Urothelium cell line (cell line): ENCODE data around the gene ZNF467.

ENCODE experiments used
- DNase-seq: peaks from one replicate; pipeline ENCODE4 v3.0.0; 2011; ENCODE audit warnings: low spot score, mixed read lengths
- FAIRE-seq: peaks from 2 replicates; lab custom pipeline; 2011; peaks lifted over from hg19 to GRCh38; lab: Jason Lieb, UNC

The ZNF467 gene

GRCh38 chr7:149808311-149808710, 34.9 kb upstream of the ZNF467 start:
- FAIRE-seq = no peak
- no peak for DNase-seq

GRCh38 chr7:149806726-149807125, 33.3 kb upstream of the ZNF467 start:
- FAIRE-seq = no peak
- no peak for DNase-seq

GRCh38 chr7:149804106-149804505, 30.7 kb upstream of the ZNF467 start:
- FAIRE-seq (no peak), DNase-seq (no peak)

GRCh38 chr7:149803551-149804074, 30.2 kb upstream of the ZNF467 start:
- FAIRE-seq (no peak), DNase-seq (no peak)

GRCh38 chr7:149802966-149803365, 29.6 kb upstream of the ZNF467 start:
- FAIRE-seq = no peak

GRCh38 chr7:149801816-149802215, 28.4 kb upstream of the ZNF467 start:
- DNase-seq (no peak), FAIRE-seq (no peak)

More at GRCh38 chr7:149802966-149803365, 29.6 kb upstream of the ZNF467 start:
- DNase-seq = no peak

- FAIRE-seq (no peak), DNase-seq (no peak)
These were observed 27.7 kb upstream of the ZNF467 start for GRCh38 chr7:149801002-149801566.

GRCh38 chr7:149800169-149800555, 26.8 kb upstream of the ZNF467 start:
- no peak for FAIRE-seq

GRCh38 chr7:149799397-149800168, 26.2 kb upstream of the ZNF467 start:
- no peak for FAIRE-seq
- no peak for DNase-seq

More at GRCh38 chr7:149800169-149800555, 26.8 kb upstream of the ZNF467 start:
- no peak for DNase-seq

- FAIRE-seq = no peak
These were observed 24.4 kb upstream of the ZNF467 start for GRCh38 chr7:149797771-149798170.

GRCh38 chr7:149796287-149796860, 23.0 kb upstream of the ZNF467 start:
- DNase-seq = no peak
- no peak for FAIRE-seq

More at GRCh38 chr7:149797771-149798170, 24.4 kb upstream of the ZNF467 start:
- no peak for DNase-seq

GRCh38 chr7:149795126-149795525, 21.7 kb upstream of the ZNF467 start:
- DNase-seq = no peak
- no peak for FAIRE-seq

GRCh38 chr7:149794661-149795060, 21.3 kb upstream of the ZNF467 start:
- FAIRE-seq (no peak), DNase-seq (no peak)

- FAIRE-seq (no peak), DNase-seq (no peak)
These were observed 19.9 kb upstream of the ZNF467 start for GRCh38 chr7:149793261-149793660.

- FAIRE-seq (no peak), DNase-seq (no peak)
These were observed 18.8 kb upstream of the ZNF467 start for GRCh38 chr7:149792220-149792595.

GRCh38 chr7:149791411-149792219, 18.2 kb upstream of the ZNF467 start:
- FAIRE-seq (no peak), DNase-seq (no peak)

- DNase-seq (no peak), FAIRE-seq (no peak)
These were observed 17.5 kb upstream of the ZNF467 start for GRCh38 chr7:149790754-149791360.

- no peak for FAIRE-seq
- no peak for DNase-seq
These were observed 16.8 kb upstream of the ZNF467 start for GRCh38 chr7:149790146-149790548.

- FAIRE-seq (no peak), DNase-seq (no peak)
These were observed 15.7 kb upstream of the ZNF467 start for GRCh38 chr7:149789101-149789500.

- no peak for DNase-seq
- no peak for FAIRE-seq
These were observed 15.0 kb upstream of the ZNF467 start for GRCh38 chr7:149788300-149788851.
